ENCODE results near the gene PGA5. TPM values are rescaled to one million over a fixed set of nuclear protein-coding genes. Genes with fewer than 3 reads are reported as not detected.

Gene PGA5
- total RNA-seq, 2 donors from 2014 or later, result 0.75 to 0.93 TPM

GRCh38 chr11:61194981-61195695 is 45.8 kb upstream of the PGA5 start:
- DNase-seq, result no peak
- Mint-ChIP-seq H3K27me3 (ENCODE audit: insufficient read depth) (peaks cover 11% of the 10 kb centered on the region), H3K9me3 (peaks cover 5% of the 10 kb centered on the region), H3K36me3 (ENCODE audit: low read depth) (no peaks in the 10 kb centered on the region), H3K27ac (no peak overlapping the region), H3K4me3 (no peak overlapping the region), H3K4me1 (no peaks in the 10 kb centered on the region)
- Histone ChIP-seq H3K27ac (ENCODE audit: low read depth, low read length) (no peak overlapping the region), H3K36me3 (ENCODE audit: control insufficient read depth, insufficient read depth, low read length) (no peaks in the 10 kb centered on the region), H3K4me1 (ENCODE audit: control insufficient read depth, insufficient read depth, low read length) (no peaks in the 10 kb centered on the region), H3K9ac (ENCODE audit: extremely low read depth, low read length, poor library complexity, severe bottlenecking) (no peak overlapping the region), H3K27me3 (ENCODE audit: control insufficient read depth, insufficient read depth, low read length, poor library complexity, severe bottlenecking) (no peaks in the 10 kb centered on the region), H3K4me3 (ENCODE audit: low read length) (no peak overlapping the region), H3K9me3 (ENCODE audit: control insufficient read depth, low read length) (peaks cover 17% of the 10 kb centered on the region)
- 88 to 90% methylated on average over 7 of the region's 7 CpGs for WGBS, 2 experiments (ENCODE audit: insufficient coverage in 1 of 2, insufficient read length in 1 of 2)
- no peak for TF ChIP-seq CTCF (conservative IDR thresholded peaks at IDR 0.05)

- Mint-ChIP-seq H3K9me3 (peaks cover 5% of the 10 kb centered on the region), H3K4me1 (no peaks in the 10 kb centered on the region), H3K36me3 (ENCODE audit: low read depth) (no peaks in the 10 kb centered on the region), H3K4me3 (no peak overlapping the region), H3K27me3 (ENCODE audit: insufficient read depth) (peaks cover 15% of the 10 kb centered on the region), H3K27ac (no peak overlapping the region)
- no peaks in the 10 kb centered on the region for H3K36me3 ChIP-seq (ENCODE audit: control insufficient read depth, insufficient read depth, low read length)
- no peak overlapping the region for H3K4me3 ChIP-seq (ENCODE audit: low read length)
- no peak overlapping the region for H3K9ac ChIP-seq (ENCODE audit: extremely low read depth, low read length, poor library complexity, severe bottlenecking)
- peaks cover 4% of the 10 kb centered on the region for H3K27me3 ChIP-seq (ENCODE audit: control insufficient read depth, insufficient read depth, low read length, poor library complexity, severe bottlenecking)
- no peak for DNase-seq
- no peaks in the 10 kb centered on the region for H3K4me1 ChIP-seq (ENCODE audit: control insufficient read depth, insufficient read depth, low read length)
- no peak for TF ChIP-seq CTCF (conservative IDR thresholded peaks at IDR 0.05)
- 94 to 95% methylated on average over 7 of the region's 7 CpGs for WGBS, 2 experiments (ENCODE audit: insufficient coverage in 1 of 2, insufficient read length in 1 of 2)
- H3K27ac ChIP-seq (ENCODE audit: low read depth, low read length), result no peak overlapping the region
- H3K9me3 ChIP-seq (ENCODE audit: control insufficient read depth, low read length), result peaks cover 12% of the 10 kb centered on the region
Measured at GRCh38 chr11:61195719-61196118, 45.3 kb upstream of the PGA5 start.

GRCh38 chr11:61198361-61198760 is 42.6 kb upstream of the PGA5 start:
- WGBS, 2 experiments (ENCODE audit: insufficient coverage in 1 of 2, insufficient read length in 1 of 2), result 87 to 89% methylated on average over 5 to 6 of the region's 6 CpGs
- Histone ChIP-seq H3K4me3 (ENCODE audit: low read length) (no peak overlapping the region), H3K9ac (ENCODE audit: extremely low read depth, low read length, poor library complexity, severe bottlenecking) (no peak overlapping the region), H3K27ac (ENCODE audit: low read depth, low read length) (no peak overlapping the region), H3K9me3 (ENCODE audit: control insufficient read depth, low read length) (peaks cover 5% of the 10 kb centered on the region), H3K27me3 (ENCODE audit: control insufficient read depth, insufficient read depth, low read length, poor library complexity, severe bottlenecking) (peaks cover 25% of the 10 kb centered on the region), H3K36me3 (ENCODE audit: control insufficient read depth, insufficient read depth, low read length) (no peaks in the 10 kb centered on the region), H3K4me1 (ENCODE audit: control insufficient read depth, insufficient read depth, low read length) (no peaks in the 10 kb centered on the region)
- H3K9me3 Mint-ChIP-seq, result peaks cover 9% of the 10 kb centered on the region
- H3K27ac Mint-ChIP-seq, result no peak overlapping the region
- no peak for TF ChIP-seq CTCF (conservative IDR thresholded peaks at IDR 0.05)
- H3K4me3 Mint-ChIP-seq, result no peak overlapping the region
- no peaks in the 10 kb centered on the region for H3K36me3 Mint-ChIP-seq (ENCODE audit: low read depth)
- peaks cover 7% of the 10 kb centered on the region for H3K4me1 Mint-ChIP-seq
- no peak for DNase-seq
- peaks cover 33% of the 10 kb centered on the region for H3K27me3 Mint-ChIP-seq (ENCODE audit: insufficient read depth)

Measured in endodermal cell (in vitro differentiated cells).